GM18858 (cell line): ENCODE data around the gene UBAP1L.
"Not testable (repeated sequence)": the region's sequence is repeated elsewhere in the genome, so short reads cannot be mapped to it uniquely, and the experiment has no call there.

Experiments
- ATAC-seq: cut with Tn5 transposase; IDR thresholded peaks from one replicate; pipeline ENCODE4 v1.9.1; 2021; ENCODE audit not compliant: unreplicated experiment

Gene UBAP1L

GRCh38 chr15:65100442-65100841 is 14.6 kb downstream of the UBAP1L start:
- ATAC-seq = no peak

- not testable (repeated sequence) for ATAC-seq
Measured at GRCh38 chr15:65099801-65100200, 15.2 kb downstream of the UBAP1L start.

DNA sequence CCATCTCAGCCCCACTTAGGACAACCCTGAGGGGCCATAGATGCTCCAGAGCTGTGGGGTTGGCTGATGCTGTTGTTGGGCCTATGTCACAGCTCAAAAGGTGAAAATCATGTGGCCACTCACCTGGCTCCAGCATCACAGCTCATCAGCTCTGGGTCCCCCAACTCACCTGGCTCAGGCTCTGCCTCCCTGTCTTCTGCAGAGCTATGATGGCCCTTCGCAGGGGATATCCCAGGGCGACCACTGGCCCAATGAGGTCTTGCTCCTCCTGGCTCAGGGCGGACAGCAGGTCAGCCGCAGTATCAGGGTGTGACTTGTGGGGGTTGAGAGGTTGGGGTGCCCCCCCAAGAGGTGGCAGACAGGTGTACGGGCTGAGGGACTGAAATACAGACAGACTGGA is 15.7 kb downstream of the UBAP1L start:
- ATAC-seq = no peak

DNA sequence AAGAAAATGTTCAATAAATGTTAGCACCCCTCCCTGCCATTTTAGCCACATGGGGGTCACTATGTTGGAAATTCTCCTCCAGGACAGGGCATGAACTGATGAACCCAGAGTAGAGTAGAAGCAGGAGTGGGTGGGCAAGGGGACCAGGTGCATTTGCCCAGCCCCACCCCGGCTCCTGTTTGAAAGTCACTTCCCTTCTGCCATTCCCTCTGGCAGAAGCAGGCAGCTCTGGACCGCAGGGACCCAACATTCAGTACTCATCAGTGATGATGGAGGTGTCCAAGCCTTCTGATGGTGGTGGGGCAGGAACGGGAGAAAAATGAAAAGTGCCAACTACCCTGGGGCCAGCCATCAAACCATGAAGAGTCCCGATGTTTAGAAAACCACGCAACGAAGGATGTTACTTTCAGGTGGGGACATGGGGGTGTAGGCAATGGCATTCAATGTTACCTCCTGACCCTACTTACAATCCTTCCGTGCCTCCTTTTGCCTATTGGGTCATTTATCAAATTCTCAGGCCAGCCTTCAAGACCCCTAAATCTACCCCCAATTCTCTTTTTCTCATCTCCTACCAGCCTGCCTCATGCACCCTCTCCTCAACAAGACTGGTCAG is 17.2 kb downstream of the UBAP1L start:
- no peak for ATAC-seq

DNA sequence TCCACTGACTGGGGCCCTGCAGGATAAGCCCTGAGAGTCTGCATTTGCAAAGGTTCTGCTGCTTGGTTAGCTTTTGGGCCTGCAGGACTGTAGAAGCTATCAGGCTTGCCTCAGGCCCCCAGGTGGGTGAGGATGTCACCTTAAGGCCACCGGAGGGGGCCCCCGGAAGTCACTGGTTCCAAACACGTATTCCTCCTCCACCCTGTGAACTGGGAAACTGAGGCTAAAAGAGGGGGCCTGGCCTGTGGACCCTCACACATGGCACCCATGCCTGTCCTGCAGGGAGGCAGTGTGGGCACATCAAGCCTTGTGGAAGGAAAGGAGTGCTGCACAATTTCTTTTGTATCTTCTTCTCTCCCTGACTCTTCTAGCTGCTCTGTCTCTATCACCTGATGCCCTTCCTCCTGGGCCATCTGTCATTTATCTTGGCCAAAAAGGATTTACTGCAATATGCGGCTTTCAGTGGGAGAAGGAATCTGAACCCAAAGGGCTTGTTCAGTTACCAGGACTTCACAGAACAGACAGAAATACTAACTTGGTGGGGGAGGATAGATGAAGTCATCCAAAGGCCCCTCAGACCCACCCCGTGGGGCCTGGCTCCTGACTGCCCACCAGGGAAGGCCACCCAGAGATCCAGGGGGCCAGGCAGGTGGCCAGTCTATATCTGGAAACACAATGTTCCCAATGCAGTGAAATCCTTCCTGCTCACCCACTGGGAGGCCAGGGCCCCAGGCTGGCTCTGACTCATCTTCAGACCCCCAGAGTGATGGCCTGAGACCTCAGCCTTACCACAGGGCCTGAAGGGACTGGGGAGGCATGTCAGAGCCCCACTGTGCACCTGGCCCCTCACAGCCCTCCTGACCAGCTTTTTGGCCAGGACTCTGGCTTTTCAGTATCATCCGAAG is 18.3 kb downstream of the UBAP1L start:
- no peak for ATAC-seq

DNA sequence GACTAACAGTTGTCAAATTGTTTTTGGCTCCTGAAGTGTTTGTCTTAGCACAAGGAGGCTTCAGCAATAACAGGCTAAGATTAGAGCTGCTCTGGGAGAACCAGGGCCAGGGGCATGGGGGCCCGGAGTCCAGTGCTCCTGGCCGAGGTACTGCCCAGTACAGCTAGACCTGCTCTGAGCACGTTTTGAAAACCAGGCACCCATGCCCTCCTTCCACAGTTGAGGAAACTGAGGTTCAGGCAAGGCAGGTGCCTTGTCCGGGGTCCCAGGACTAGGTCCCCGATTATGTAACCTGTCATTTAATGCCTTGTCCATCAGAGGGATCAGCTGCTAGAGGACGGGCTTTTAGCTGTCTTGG is 19.3 kb downstream of the UBAP1L start:
- ATAC-seq = no peak

GRCh38 chr15:65095011-65095746 is 19.8 kb downstream of the UBAP1L start:
- ATAC-seq = no peak

DNA sequence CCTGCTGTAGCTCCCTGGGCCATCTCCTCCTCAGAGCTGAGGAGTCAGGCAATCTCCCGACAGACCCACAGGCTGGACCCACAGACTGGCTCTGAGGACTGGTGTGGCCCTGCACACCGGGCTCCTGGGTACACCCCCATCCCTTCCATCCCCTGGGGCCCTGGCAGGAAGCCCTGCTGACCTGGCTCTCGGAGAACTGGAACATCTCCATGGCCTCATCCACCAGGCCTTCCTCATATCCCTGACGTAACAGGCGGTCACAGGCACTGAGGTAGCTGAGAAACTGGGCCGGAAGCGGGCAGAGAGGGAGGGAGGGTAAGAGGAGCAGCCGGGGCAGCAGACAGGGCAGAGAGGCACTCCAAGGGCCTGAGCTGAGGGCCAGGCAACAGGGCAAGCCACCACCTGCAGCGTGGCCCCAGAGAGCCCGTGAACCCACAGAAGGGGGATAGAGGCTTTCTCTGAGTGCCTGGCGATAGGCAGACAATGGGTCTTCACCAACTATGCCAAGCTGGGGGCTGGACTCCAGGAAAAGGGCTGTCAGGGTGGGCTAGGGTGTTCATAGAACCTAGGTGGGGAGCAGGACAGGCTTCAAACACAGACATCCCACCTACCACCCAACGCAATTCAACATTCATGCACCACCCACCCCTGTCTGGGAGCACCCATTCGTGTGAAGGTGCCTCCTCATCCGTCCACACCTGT is 20.6 kb downstream of the UBAP1L start:
- ATAC-seq = no peak

DNA sequence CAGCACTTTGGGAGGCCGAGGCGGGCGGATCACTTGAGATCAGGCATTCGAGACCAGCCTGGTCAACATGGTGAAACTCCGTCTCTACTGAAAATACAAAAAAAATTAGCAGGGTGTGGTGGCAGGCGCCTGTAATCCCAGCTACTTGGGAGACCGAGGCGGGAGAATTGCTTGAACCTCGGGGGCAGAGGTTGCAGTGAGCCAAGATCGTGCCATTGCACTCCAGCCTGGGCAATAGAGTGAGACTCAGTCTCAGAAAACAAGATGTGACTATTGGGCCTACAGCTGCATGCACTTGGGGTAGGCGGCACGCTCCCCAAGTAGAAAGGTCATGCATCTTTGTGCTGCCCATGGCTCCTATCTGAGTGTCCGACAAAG is 21.2 kb downstream of the UBAP1L start:
- ATAC-seq = not testable (repeated sequence)

DNA sequence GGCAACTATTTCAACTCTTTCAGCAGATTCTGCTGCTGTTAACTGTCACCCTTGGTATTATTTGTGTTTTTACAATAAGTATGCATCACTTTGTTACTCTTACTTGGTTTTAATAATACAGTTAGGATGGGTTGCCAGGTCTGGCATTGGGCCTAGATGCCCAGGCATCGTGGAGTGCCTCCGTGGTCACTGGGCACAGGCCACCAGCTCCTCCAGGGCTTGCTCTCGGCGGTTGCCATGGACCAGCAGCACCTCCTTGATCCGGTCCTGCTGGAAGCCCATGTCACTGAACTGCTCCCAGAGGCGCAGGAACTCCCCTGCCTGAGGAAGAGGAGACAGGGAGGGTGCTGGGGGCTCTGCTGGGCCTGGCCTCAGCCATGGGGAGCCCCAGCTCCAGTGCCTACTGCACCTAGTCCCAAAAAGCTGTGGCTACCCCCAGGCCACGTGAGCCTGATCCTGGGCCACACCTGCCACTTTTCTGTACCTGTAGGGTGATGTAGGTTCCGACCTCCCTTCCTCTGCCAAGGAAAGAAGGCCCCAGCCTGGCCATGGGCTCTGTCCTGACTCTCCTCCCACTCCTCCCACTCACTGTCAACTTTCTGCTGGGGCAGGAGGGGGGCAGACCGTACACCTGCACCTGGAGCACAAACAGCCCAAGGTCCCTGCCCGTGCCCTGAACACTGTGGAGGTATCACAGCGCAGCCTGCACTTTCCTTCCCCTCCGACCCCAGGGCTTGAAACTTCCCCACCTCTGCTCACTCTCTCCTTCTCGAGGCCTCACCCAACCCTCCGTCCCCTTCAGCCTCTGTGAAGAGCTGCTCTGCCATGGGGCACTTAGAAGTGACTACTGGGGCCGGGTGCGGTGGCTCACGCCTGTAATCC is 21.8 kb downstream of the UBAP1L start:
- no peak for ATAC-seq

GRCh38 chr15:65091946-65092770 is 22.8 kb downstream of the UBAP1L start:
- ATAC-seq = no peak

DNA sequence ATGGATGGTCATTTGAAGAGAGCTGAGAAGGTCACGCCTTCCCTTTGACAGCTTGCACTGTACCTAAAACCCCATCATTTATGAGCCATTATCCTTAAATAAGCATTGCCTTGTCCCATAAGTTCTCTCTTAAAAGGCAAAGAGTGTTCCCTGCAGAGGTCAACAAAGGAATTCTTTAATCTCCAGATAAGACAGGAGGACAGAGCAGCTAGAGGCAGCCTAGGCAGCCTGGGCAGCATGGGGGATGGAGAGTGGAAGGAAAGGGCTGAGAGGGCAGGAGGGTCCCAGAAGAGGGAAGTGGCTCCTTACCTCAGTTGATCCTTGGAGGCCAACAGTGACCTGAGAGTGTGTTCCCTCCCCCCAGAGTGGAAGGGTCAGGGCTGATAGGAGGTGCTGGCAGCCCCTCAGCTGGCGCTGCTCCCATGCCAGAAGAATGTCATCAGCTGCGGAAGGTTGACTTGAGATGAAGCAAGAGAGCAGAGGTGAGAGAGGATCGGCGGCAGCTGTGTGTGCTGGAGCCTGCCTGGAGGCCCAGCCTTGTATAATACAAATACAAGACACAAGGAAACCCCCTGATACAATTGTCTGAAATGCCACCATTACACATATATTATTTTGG is 25.7 kb downstream of the UBAP1L start:
- no peak for ATAC-seq

DNA sequence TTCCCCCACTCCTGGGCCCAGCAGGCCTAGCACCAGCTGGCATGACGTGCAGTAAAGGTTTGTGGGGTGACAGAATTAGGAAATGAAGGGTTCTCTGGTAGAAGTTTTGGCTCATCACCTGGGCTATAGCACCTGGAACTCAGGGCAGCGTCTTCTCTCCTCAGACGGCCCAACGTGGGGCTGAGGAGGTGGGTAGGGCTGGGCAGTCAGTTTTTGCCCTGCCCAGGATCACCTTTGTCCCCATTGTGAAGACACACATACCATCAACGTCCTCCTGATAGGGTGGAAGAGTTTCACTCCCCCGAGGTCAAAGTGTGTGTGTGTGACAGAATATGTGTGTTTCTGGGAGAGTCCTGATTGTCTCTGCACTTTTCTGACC is 26.4 kb downstream of the UBAP1L start:
- no peak for ATAC-seq

- ATAC-seq = no peak
Measured at GRCh38 chr15:65087873-65088642, 26.9 kb downstream of the UBAP1L start.

DNA sequence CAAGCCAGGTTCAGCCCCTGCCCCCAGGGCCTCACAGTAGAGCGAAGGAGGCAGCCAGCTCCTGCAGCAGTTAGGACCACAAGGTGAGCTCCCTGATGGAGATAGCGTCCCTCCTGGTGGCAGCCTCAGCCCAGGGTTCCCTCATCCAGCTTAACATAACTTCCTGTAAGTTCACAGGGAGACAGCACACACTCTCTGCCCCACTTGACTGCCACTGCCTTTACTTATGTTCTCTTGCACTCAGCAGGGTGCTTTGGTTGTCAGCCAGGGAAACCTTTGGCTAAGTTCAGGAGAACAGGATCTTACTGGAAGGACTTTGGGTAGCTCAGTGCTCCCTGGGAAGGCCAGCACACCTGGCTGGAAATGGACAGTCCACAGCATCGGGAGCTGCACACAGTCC is 27.6 kb downstream of the UBAP1L start:
- ATAC-seq = no peak

DNA sequence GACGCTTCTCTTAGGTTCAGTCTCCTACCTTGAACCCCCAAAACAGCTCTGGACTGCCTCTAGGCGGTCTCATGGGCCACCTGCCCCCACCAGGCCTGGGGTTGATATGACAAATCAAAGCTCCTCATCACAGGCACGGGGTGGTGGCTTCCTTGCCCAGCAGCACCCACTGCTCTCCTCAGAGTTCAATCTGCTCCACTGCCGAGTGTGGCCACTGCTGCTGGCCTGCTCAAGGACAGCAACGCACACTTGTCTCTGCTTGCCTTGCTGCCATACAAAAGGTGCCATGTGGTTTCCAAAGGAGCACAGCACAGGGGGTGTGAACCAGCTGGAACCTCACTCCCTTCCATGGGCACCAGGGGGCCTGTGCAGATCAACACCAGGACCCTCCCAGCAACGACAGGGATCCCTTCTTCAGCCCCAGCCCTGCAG is 28.3 kb downstream of the UBAP1L start:
- no peak for ATAC-seq

DNA sequence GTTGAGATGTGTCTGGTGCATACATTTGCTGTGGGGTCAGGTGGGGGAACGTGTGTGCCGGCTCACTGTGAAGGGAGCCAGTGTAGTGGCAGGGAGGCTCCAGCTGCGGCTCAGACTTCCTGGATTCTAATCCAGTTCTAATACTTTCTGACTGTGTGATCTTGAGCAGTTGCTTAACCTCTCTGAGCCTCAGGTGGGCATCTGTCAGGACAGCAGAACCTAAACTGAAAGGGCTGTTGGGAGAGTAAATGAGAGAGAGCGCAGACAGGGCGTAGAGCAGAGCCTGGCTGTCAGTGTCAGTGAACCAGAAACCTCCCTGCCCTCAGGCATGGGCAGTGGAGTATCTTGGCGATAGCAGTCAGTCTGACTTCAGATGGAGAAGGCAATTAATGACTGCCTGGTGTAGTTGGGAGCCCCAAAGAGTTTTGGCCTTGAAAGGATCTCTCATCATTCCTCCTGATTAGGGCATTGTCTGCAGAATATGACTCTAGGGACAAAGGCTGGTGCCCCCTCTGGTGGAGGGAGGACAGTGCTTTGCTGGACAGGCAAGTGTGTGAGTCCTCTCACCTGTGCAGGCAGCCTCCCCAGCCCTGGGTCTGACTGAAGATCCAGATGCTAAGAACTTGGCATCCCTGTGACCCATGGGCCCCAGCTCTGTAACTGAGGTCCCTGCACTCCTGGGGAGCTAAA is 28.9 kb downstream of the UBAP1L start:
- no peak for ATAC-seq
